ENCODE results near the gene DOCK6.

DOCK6 gene

GRCh38 chr19:11273296-11273695 lies 11.0 kb upstream of the DOCK6 start:
- Histone ChIP-seq H3K4me3 (ENCODE audit: low read depth, low read length) (no peak overlapping the region), H3K9me3 (ENCODE audit: control insufficient read depth, insufficient read depth, low read depth, low read length) (no peaks in the 10 kb centered on the region), H3K27ac (ENCODE audit: extremely low read depth, low read depth, low read length) (no peak overlapping the region), H3K4me1 (ENCODE audit: control insufficient read depth, insufficient read depth, low read length) (no peaks in the 10 kb centered on the region), H3K36me3 (ENCODE audit: control insufficient read depth in 2 of 2, insufficient read depth in 1 of 2, low read length in 2 of 2) (no peaks in the 10 kb centered on the region)
- 0 out of 2 replicates have a peak, but pooled peaks have one; percentile 16 for TF ChIP-seq GFI1B (tag by site-specific recombination; IDR thresholded peaks at IDR 0.05)
- TF ChIP-seq ZNF335 (tag by site-specific recombination; conservative IDR thresholded peaks at IDR 0.05) = peak; percentile 27; the same call in 1 of the 2 replicates
- TF ChIP-seq SETDB1 (IDR thresholded peaks at IDR 0.05; ENCODE audit: insufficient read length, low read length) = no peak
- no peak for TF ChIP-seq ZNF747 (tag by site-specific recombination; IDR thresholded peaks at IDR 0.05)
- TF ChIP-seq ZNF2 (tag by site-specific recombination; IDR thresholded peaks at IDR 0.05) = no peak
- no peak for TF ChIP-seq ZNF549 (tag by site-specific recombination; IDR thresholded peaks at IDR 0.05)
- peak; percentile 83 for TF ChIP-seq ZNF366 (tag by site-specific recombination; conservative IDR thresholded peaks at IDR 0.05)
- TF ChIP-seq OSR2 (tag by site-specific recombination; IDR thresholded peaks at IDR 0.05) = no peak
- no peak for TF ChIP-seq PBX3 (CRISPR knock-in tag; IDR thresholded peaks at IDR 0.05)
- CTCF ChIA-PET = interaction anchor here (0.6 to 1.1 kb wide), 3 partner anchors 12 to 1165 kb away, joined by 3 read pairs; no protein-coding TSS in a partner anchor
- POLR2A ChIA-PET = interaction anchor here (0.6 kb wide), 1 partner anchor 275 kb away, joined by 3 read pairs; no protein-coding TSS in a partner anchor

- ChIA-PET CTCF (no interaction called here), POLR2A (no interaction called here)
- Histone ChIP-seq H3K27ac (ENCODE audit: extremely low read depth, low read depth, low read length) (no peak overlapping the region), H3K9me3 (ENCODE audit: control insufficient read depth, insufficient read depth, low read depth, low read length) (no peaks in the 10 kb centered on the region), H3K4me1 (ENCODE audit: control insufficient read depth, insufficient read depth, low read length) (no peaks in the 10 kb centered on the region), H3K4me3 (ENCODE audit: low read depth, low read length) (no peak overlapping the region), H3K36me3 (ENCODE audit: control insufficient read depth in 2 of 2, insufficient read depth in 1 of 2, low read length in 2 of 2) (no peaks in the 10 kb centered on the region)
- TF ChIP-seq ZNF624 (tag by site-specific recombination; IDR thresholded peaks at IDR 0.05) (no peak), ZNF548 (tag by site-specific recombination; IDR thresholded peaks at IDR 0.05) (no peak), ZNF174 (tag by site-specific recombination; IDR thresholded peaks at IDR 0.05) (no peak), ZNF529 (tag by site-specific recombination; IDR thresholded peaks at IDR 0.05; ENCODE audit: insufficient replicate concordance) (no peak), ZNF2 (tag by site-specific recombination; IDR thresholded peaks at IDR 0.05) (no peak), KLF7 (tag by site-specific recombination; IDR thresholded peaks at IDR 0.05; ENCODE audit: borderline replicate concordance) (no peak)
Measured at GRCh38 chr19:11269408-11269807, 7.1 kb upstream of the DOCK6 start.

DNA sequence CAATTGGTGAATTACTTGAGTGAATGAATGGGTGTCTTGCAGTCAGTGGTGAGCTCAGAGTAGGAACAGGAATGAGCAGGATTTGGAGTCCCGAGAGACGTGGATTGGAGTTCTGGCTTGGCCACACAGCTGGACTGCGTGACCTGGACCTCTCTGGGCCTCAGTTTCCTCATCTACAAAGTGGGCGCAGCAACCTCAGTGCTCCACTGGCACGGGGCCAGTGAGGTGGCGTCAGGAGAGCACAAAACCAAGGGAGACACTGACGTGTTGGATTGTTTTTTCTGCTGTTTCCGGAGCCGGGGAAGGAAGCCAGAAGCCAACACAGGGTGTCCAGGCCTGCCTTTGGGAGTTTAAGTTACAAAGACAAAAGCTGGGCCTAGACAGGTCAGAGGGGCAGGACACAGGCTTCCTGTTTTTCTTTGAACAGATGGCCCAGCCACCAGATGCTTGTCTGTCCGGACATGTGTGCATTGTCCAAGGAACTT lies 6.5 kb upstream of the DOCK6 start:
- Histone ChIP-seq H3K27ac (ENCODE audit: extremely low read depth, low read depth, low read length) (no peak overlapping the region), H3K36me3 (ENCODE audit: control insufficient read depth in 2 of 2, insufficient read depth in 1 of 2, low read length in 2 of 2) (no peaks in the 10 kb centered on the region), H3K4me3 (ENCODE audit: low read depth, low read length) (no peak overlapping the region), H3K9me3 (ENCODE audit: control insufficient read depth, insufficient read depth, low read depth, low read length) (no peaks in the 10 kb centered on the region), H3K4me1 (ENCODE audit: control insufficient read depth, insufficient read depth, low read length) (no peaks in the 10 kb centered on the region)
- TF ChIP-seq, protein P1, sequence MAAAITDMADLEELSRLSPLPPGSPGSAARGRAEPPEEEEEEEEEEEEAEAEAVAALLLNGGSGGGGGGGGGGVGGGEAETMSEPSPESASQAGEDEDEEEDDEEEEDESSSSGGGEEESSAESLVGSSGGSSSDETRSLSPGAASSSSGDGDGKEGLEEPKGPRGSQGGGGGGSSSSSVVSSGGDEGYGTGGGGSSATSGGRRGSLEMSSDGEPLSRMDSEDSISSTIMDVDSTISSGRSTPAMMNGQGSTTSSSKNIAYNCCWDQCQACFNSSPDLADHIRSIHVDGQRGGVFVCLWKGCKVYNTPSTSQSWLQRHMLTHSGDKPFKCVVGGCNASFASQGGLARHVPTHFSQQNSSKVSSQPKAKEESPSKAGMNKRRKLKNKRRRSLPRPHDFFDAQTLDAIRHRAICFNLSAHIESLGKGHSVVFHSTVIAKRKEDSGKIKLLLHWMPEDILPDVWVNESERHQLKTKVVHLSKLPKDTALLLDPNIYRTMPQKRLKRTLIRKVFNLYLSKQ (tag by site-specific recombination; IDR thresholded peaks at IDR 0.05; ENCODE audit: borderline replicate concordance) = no peak
- no peak for TF ChIP-seq ZFP41 (tag by site-specific recombination; IDR thresholded peaks at IDR 0.05; ENCODE audit: borderline replicate concordance)
- TF ChIP-seq ZSCAN16 (tag by site-specific recombination; IDR thresholded peaks at IDR 0.05) = no peak
- no peak for TF ChIP-seq ZNF426 (tag by site-specific recombination; IDR thresholded peaks at IDR 0.05)
- no peak for TF ChIP-seq MZF1 (tag by site-specific recombination; IDR thresholded peaks at IDR 0.05; ENCODE audit: borderline replicate concordance)
- no peak for TF ChIP-seq ZNF518A (tag by site-specific recombination; conservative IDR thresholded peaks at IDR 0.05; ENCODE audit: low read depth)
- TF ChIP-seq FEZF1 (tag by site-specific recombination; IDR thresholded peaks at IDR 0.05) = no peak
- ChIA-PET CTCF (no interaction called here), POLR2A (no interaction called here)
